MCF 10A (cell line): Measurements from ENCODE around the gene AGBL4. TPM values are rescaled to one million over a fixed set of nuclear protein-coding genes. Genes with fewer than 3 reads are reported as not detected.

Source experiments
- BruUV-seq: library from RNA; stranded (reverse); fragments of 400-500 nt; replicated peaks from 2 replicates; lab custom pipeline; 2021; lab: Mats Ljungman, UMichigan
- CTCF ChIA-PET: fragments of 300-600 bp; sonication (Branson Sonifier 250); formaldehyde crosslinking; extraction: SDS; loops from one replicate; lab custom pipeline; 2021; ENCODE audit warnings: antibody characterized with exemption, inconsistent platforms; lab: Yijun Ruan, JAX
- POLR2A ChIA-PET: fragments of 300-600, 350-650 bp; sonication (Branson Sonifier 250); formaldehyde crosslinking; extraction: SDS; loops from one replicate; lab custom pipeline; 2020; ENCODE audit warnings: antibody characterized with exemption, inconsistent platforms; lab: Yijun Ruan, JAX
- DNase-seq: peaks from one replicate; pipeline ENCODE4 v3.0.0-alpha.2; 2018; ENCODE audit not compliant: unreplicated experiment
- H3K27ac Mint-ChIP-seq: one replicate; pipeline ENCODE4 v1.8.0; 2022; ENCODE audit warnings: mild to moderate bottlenecking, low read depth, mixed read lengths; ENCODE audit not compliant: unreplicated experiment
- H3K27me3 Mint-ChIP-seq: one replicate; pipeline ENCODE4 v1.8.0; 2022; ENCODE audit warnings: mixed read lengths; ENCODE audit not compliant: insufficient read depth, unreplicated experiment
- H3K36me3 Mint-ChIP-seq: one replicate; pipeline ENCODE4 v1.8.0; 2022; ENCODE audit warnings: mild to moderate bottlenecking, moderate library complexity, mixed read lengths; ENCODE audit not compliant: insufficient read depth, unreplicated experiment
- H3K4me1 Mint-ChIP-seq: one replicate; pipeline ENCODE4 v1.8.0; 2022; ENCODE audit warnings: mixed read lengths; ENCODE audit not compliant: insufficient read depth, unreplicated experiment
- H3K4me3 Mint-ChIP-seq: one replicate; pipeline ENCODE4 v1.8.0; 2022; ENCODE audit warnings: mild to moderate bottlenecking, moderate library complexity, mixed read lengths; ENCODE audit not compliant: unreplicated experiment
- H3K9me3 Mint-ChIP-seq: one replicate; pipeline ENCODE4 v1.8.0; 2022; ENCODE audit warnings: mixed read lengths; ENCODE audit not compliant: unreplicated experiment
- intact Hi-C: fragments of 100-400 bp; cut with micrococcal nuclease; formaldehyde crosslinking; loops from 2 replicates; pipeline ENCODE4 v1.14.1; 2022
- total RNA-seq: library from RNA; stranded (reverse); gene quantifications from 2 replicates; pipeline ENCODE4 v1.2.3, GENCODE V29; 2022
- TF ChIP-seq, protein P1 (sequence below): fragments of 200-600 bp; IDR thresholded peaks from one replicate; pipeline ENCODE4 v1.8.0; 2022; ENCODE audit warnings: antibody characterized with exemption, mild to moderate bottlenecking; ENCODE audit not compliant: unreplicated experiment

AGBL4 gene
- total RNA-seq, 1 experiment from 2014 or later = not detected

DNA sequence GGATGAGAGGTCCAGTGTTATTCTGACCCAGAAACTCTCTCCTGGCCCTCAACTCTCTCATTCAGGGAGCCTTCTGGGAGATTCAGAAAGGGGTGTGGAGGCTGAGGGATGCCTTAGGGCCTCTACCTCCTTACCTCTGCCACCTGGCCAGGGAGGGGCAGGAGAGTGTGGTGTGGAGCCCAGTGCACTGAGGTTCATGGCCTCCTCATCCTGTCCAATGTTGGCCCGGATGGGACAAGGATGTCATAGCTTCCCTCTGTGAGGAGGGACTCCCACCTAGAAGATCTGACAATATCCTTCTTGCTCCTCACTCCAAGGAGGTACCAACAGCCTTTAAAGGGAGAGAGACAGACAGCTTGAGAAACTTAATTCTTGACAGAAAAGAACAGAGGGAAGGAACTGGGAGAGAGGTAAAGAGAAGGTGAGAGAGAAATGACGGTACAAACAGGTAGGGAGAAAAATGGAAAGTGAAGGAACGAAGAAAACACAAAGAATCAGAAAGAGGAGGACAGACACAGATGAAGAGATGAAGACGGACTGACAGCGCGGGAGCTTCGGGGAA, 1247.8 kb downstream of the AGBL4 start:
- intact Hi-C loops = no loop called here
- ChIA-PET CTCF (interaction anchor here (1.3 kb wide), 1 partner anchor 19 kb away, joined by 5 read pairs; no protein-coding TSS in a partner anchor), POLR2A (no interaction called here)
- TF ChIP-seq, protein P1, sequence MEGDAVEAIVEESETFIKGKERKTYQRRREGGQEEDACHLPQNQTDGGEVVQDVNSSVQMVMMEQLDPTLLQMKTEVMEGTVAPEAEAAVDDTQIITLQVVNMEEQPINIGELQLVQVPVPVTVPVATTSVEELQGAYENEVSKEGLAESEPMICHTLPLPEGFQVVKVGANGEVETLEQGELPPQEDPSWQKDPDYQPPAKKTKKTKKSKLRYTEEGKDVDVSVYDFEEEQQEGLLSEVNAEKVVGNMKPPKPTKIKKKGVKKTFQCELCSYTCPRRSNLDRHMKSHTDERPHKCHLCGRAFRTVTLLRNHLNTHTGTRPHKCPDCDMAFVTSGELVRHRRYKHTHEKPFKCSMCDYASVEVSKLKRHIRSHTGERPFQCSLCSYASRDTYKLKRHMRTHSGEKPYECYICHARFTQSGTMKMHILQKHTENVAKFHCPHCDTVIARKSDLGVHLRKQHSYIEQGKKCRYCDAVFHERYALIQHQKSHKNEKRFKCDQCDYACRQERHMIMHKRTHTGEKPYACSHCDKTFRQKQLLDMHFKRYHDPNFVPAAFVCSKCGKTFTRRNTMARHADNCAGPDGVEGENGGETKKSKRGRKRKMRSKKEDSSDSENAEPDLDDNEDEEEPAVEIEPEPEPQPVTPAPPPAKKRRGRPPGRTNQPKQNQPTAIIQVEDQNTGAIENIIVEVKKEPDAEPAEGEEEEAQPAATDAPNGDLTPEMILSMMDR = no peak
- Mint-ChIP-seq H3K9me3 (no peaks in the 10 kb centered on the region), H3K27ac (no peak overlapping the region), H3K4me1 (no peaks in the 10 kb centered on the region), H3K27me3 (peaks cover 31% of the 10 kb centered on the region), H3K4me3 (no peak overlapping the region), H3K36me3 (peaks cover 5% of the 10 kb centered on the region)
- DNase-seq = no peak
- no TSS peak for BruUV-seq

DNA sequence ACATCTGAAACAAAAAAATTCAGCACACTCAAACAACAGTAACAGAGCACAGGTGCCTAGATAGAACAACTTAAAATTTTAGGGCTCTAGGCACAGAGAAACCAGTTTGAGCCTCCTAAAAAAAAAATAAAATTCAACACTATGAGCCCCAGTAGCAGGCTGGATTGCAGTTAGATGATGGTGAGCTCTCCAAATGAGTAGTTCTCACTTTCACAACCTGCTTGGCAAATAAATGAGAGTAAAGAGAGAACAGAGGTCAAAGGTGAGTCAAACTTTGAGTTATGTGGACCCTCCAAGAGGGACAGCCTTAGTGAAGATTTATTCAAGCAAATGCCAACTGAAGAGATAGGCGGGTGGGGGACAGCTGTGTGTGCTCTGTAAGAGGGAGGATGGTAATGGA, 1250.6 kb downstream of the AGBL4 start:
- BruUV-seq = no TSS peak
- TF ChIP-seq, protein P1 = no peak
- ChIA-PET POLR2A (no interaction called here), CTCF (interaction anchor here (1.2 kb wide), 1 partner anchor 44 kb away, joined by 3 read pairs; no protein-coding TSS in a partner anchor)
- no peaks in the 10 kb centered on the region for H3K4me1 Mint-ChIP-seq
- intact Hi-C loops = no loop called here
- H3K36me3 Mint-ChIP-seq = peaks cover 5% of the 10 kb centered on the region
- no peaks in the 10 kb centered on the region for H3K9me3 Mint-ChIP-seq
- no peak overlapping the region for H3K27ac Mint-ChIP-seq
- DNase-seq = no peak
- H3K27me3 Mint-ChIP-seq = peaks cover 42% of the 10 kb centered on the region
- no peak overlapping the region for H3K4me3 Mint-ChIP-seq

DNA sequence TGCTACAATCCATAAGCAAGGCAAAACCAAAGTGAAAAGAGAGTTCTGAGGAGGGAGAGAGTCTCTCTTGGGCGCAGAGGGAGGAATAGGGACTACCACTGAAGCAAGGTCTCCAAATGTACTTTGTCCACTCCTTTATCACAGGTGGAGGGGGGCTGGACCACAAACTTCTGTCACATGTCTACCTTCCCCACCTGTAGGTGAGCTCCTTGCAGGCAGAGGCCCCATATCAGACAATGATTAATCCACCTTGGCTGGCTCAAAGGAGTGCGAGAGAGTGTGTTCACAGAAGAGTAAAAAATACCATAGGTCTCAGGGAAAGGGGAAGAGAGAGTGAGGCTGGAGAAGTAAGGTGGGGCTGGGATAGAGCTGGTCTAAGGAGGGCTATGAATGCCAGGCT, 1251.5 kb downstream of the AGBL4 start:
- BruUV-seq = no TSS peak
- intact Hi-C loops = no loop called here
- DNase-seq = no peak
- CTCF ChIA-PET = interaction anchor here (0.6 to 1.2 kb wide), 2 partner anchors 45 to 179 kb away, joined by 3 to 4 read pairs; no protein-coding TSS in a partner anchor
- no peaks in the 10 kb centered on the region for H3K9me3 Mint-ChIP-seq
- TF ChIP-seq, protein P1 = no peak
- no peaks in the 10 kb centered on the region for H3K4me1 Mint-ChIP-seq
- H3K27ac Mint-ChIP-seq = no peak overlapping the region
- no peak overlapping the region for H3K4me3 Mint-ChIP-seq
- H3K27me3 Mint-ChIP-seq = peaks cover 35% of the 10 kb centered on the region
- peaks cover 5% of the 10 kb centered on the region for H3K36me3 Mint-ChIP-seq
- POLR2A ChIA-PET = interaction anchor here (0.5 kb wide), 1 partner anchor 322 kb away, joined by 4 read pairs; no protein-coding TSS in a partner anchor

DNA sequence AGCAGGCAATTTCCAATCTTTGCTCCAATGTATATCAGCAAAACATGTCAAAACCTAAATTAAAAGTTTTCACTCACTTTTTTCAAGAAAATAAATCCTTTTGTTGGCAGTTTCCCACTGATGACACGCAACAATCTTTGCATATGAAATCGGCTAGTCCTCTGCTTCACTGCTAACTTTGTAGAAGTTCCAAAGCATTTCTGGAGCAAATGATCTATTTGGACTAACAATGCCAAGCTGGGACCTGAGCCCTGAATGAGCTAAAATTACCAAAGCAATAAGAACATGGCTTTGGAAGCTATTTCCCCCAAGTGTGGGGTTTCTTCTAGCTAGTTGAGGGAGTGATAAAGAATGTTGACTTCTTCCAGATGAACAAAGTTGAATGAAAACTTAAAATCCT, 1252.2 kb downstream of the AGBL4 start:
- no peak overlapping the region for H3K4me3 Mint-ChIP-seq
- POLR2A ChIA-PET = no interaction called here
- BruUV-seq = no TSS peak
- no peaks in the 10 kb centered on the region for H3K4me1 Mint-ChIP-seq
- no peak for DNase-seq
- no peaks in the 10 kb centered on the region for H3K9me3 Mint-ChIP-seq
- H3K36me3 Mint-ChIP-seq = peaks cover 5% of the 10 kb centered on the region
- intact Hi-C loops = no loop called here
- CTCF ChIA-PET = interaction anchor here (0.8 to 1.2 kb wide), 3 partner anchors 14 to 1331 kb away, joined by 3 read pairs; no protein-coding TSS in a partner anchor
- no peak overlapping the region for H3K27ac Mint-ChIP-seq
- TF ChIP-seq, protein P1 = no peak
- peaks cover 30% of the 10 kb centered on the region for H3K27me3 Mint-ChIP-seq
